Esophagus muscularis mucosa (tissue), 4 donors: ENCODE measurements around the gene WDR77. TPM values are rescaled to one million over a fixed set of nuclear protein-coding genes. Genes with fewer than 3 reads are reported as not detected.

ENCODE experiments used
- DNase-seq: peaks from one replicate; pipeline ENCODE4 v3.0.0-alpha.2; 2017; ENCODE audit errors: extremely low spot score
- H3K27ac ChIP-seq, 4 donors: fragments of 200-600 bp; sonication (generic); replicated peaks in 1 of 4; 1 replicate in 3 of 4; 2 replicates in 1 of 4; pipeline ENCODE4 v1.5.1; 2016 to 2019; ENCODE audit warnings: mild to moderate bottlenecking in 1 of 4
- H3K27me3 ChIP-seq, 4 donors: fragments of 200-600 bp; sonication (generic); one replicate each; pipeline versions ENCODE4 v1.5.1 to v1.6.0; 2016 to 2019
- H3K36me3 ChIP-seq, 4 donors: fragments of 200-600 bp; sonication (generic); one replicate each; pipeline ENCODE4 v1.5.1; 2016 to 2019
- H3K4me1 ChIP-seq, 4 donors: fragments of 200-600 bp; sonication (generic); one replicate each; pipeline ENCODE4 v1.5.1; 2016 to 2019
- H3K4me3 ChIP-seq, 4 donors: fragments of 200-600 bp; sonication (generic); 1 replicate in 2 of 4; 2 replicates in 2 of 4; pipeline ENCODE4 v1.5.1; 2016 to 2019; ENCODE audit warnings: mild to moderate bottlenecking in 4 of 4, moderate library complexity in 1 of 4
- H3K9me3 ChIP-seq, 4 donors: fragments of 200-600 bp; sonication (generic); 1 replicate in 3 of 4; 2 replicates in 1 of 4; pipeline ENCODE4 v1.5.1; 2016 to 2019
- CTCF ChIP-seq, 3 experiments: fragments of 200-600 bp in 2 of 3; fragments of 450-650 bp in 1 of 3; sonication (generic) in 2 of 3; IDR thresholded peaks; one replicate each; pipeline ENCODE4 v1.5.1; 2017 to 2019; ENCODE audit warnings: antibody characterized with exemption in 3 of 3, mild to moderate bottlenecking in 2 of 3, moderate library complexity in 1 of 3
- EP300 ChIP-seq: sonication (generic); formaldehyde crosslinking; IDR thresholded peaks from one replicate; pipeline ENCODE4 v1.6.1; 2017; ENCODE audit warnings: antibody characterized with exemption
- POLR2A ChIP-seq: fragments of 450-650 bp; IDR thresholded peaks from one replicate; pipeline ENCODE4 v1.6.1; 2017; ENCODE audit warnings: antibody characterized with exemption, moderate library complexity, mild to moderate bottlenecking, low read depth
- POLR2AphosphoS5 ChIP-seq, 2 donors: sonication (generic); formaldehyde crosslinking; IDR thresholded peaks; one replicate each; pipeline ENCODE4 v1.6.1; 2017; ENCODE audit warnings: antibody characterized with exemption in 2 of 2
- WGBS: methylation state at CpG from one replicate; pipeline ENCODE4 v1.1.5; 2018; 5-methylcytosine and 5-hydroxymethylcytosine counted together
- intact Hi-C: fragments of 100-400 bp; cut with DNase I; formaldehyde crosslinking; loops from one replicate; pipeline ENCODE4 v1.15.1; 2023
- total RNA-seq, 4 donors: library from RNA; depleted of rRNA; stranded (reverse); fragments of >200 nt; gene quantifications; one replicate each; pipeline versions ENCODE4 v1.1.0 to v1.2.1, GENCODE V29; 2016

The WDR77 gene
- total RNA-seq, 4 donors from 2014 or later: 20.8 to 27.6 (median 25.7) TPM

GRCh38 chr1:111484391-111485026 lies 35.5 kb upstream of the WDR77 start:
- Histone ChIP-seq H3K4me3 (no peak overlapping the region), H3K4me1 (peaks cover 9 to 20% (median 10%) of the 10 kb centered on the region in 4 donors), H3K36me3 (no peaks in the 10 kb centered on the region), H3K9me3 (no peaks in the 10 kb centered on the region), H3K27me3 (no peaks in the 10 kb centered on the region), H3K27ac (no peak overlapping the region)
- TF ChIP-seq POLR2AphosphoS5 (IDR thresholded peaks at IDR 0.05) (no peak), CTCF (IDR thresholded peaks at IDR 0.05) (no peak), EP300 (no peak), POLR2A (no peak)
- intact Hi-C loops: loop anchor here (5.0 kb wide), 2 partner anchors 223 to 273 kb away; partner anchors contain the start of gene DDX20
- DNase-seq: peak; percentile 64

GRCh38 chr1:111483876-111484275 lies 34.8 kb upstream of the WDR77 start:
- Histone ChIP-seq H3K4me3 (no peak overlapping the region), H3K27me3 (no peaks in the 10 kb centered on the region), H3K9me3 (no peaks in the 10 kb centered on the region), H3K4me1 (peaks cover 9 to 20% (median 10%) of the 10 kb centered on the region in 4 donors), H3K27ac (no peak overlapping the region), H3K36me3 (no peaks in the 10 kb centered on the region)
- intact Hi-C loops: loop anchor here (5.0 kb wide), 2 partner anchors 223 to 273 kb away; partner anchors contain the start of gene DDX20
- WGBS: 90% methylated on average over 2 of the region's 2 CpGs
- no peak for TF ChIP-seq POLR2A
- no peak for TF ChIP-seq POLR2AphosphoS5 (IDR thresholded peaks at IDR 0.05)
- no peak for TF ChIP-seq CTCF (IDR thresholded peaks at IDR 0.05)
- TF ChIP-seq EP300: no peak
- peak; percentile 78 for DNase-seq

GRCh38 chr1:111483166-111483565 lies 34.1 kb upstream of the WDR77 start:
- Histone ChIP-seq H3K4me3 (no peak overlapping the region), H3K27me3 (no peaks in the 10 kb centered on the region), H3K27ac (no peak overlapping the region), H3K4me1 (peaks cover 9 to 20% (median 10%) of the 10 kb centered on the region in 4 donors), H3K9me3 (no peaks in the 10 kb centered on the region), H3K36me3 (peaks cover 0 to 4% (median under 1%) of the 10 kb centered on the region in 4 donors)
- DNase-seq: peak; percentile 75
- intact Hi-C loops: loop anchor here (5.0 kb wide), 2 partner anchors 224 to 274 kb away; partner anchors contain the start of gene DDX20
- WGBS: 74% methylated on average over 3 of the region's 3 CpGs
- TF ChIP-seq POLR2AphosphoS5 (IDR thresholded peaks at IDR 0.05) (no peak), EP300 (no peak), POLR2A (no peak), CTCF (IDR thresholded peaks at IDR 0.05) (no peak)

- intact Hi-C loops: loop anchor here (5.0 kb wide), 2 partner anchors 226 to 276 kb away; partner anchors contain the start of gene DDX20
- Histone ChIP-seq H3K4me3 (no peak overlapping the region), H3K9me3 (no peaks in the 10 kb centered on the region), H3K4me1 (peaks cover 9 to 25% (median 13%) of the 10 kb centered on the region in 4 donors), H3K27me3 (no peaks in the 10 kb centered on the region), H3K27ac (no peak overlapping the region), H3K36me3 (peaks cover 0 to 13% (median 4%) of the 10 kb centered on the region in 4 donors)
- peak in 1 of 2 donors; percentile 42 for TF ChIP-seq POLR2AphosphoS5 (IDR thresholded peaks at IDR 0.05)
- peak; percentile 70 to 92 (median 73) for TF ChIP-seq CTCF (IDR thresholded peaks at IDR 0.05)
- TF ChIP-seq EP300: no peak
- no peak for TF ChIP-seq POLR2A
- WGBS: 30% methylated on average over 8 of the region's 8 CpGs
- DNase-seq: peak; percentile 94
These were observed 32.5 kb upstream of the WDR77 start for GRCh38 chr1:111481387-111482221.
